Neural crest cell (in vitro differentiated cells): ENCODE measurements around the gene CSDE1. TPM values are rescaled to one million over a fixed set of nuclear protein-coding genes. Genes with fewer than 3 reads are reported as not detected.

Source experiments
- DNase-seq: peaks from one replicate; pipeline ENCODE4 v3.0.0; 2021; ENCODE audit warnings: low read depth, mixed read lengths, low spot score
- H3K27ac Mint-ChIP-seq: one replicate; pipeline ENCODE4 v1.8.0; 2021; ENCODE audit warnings: mild to moderate bottlenecking, mixed read lengths; ENCODE audit not compliant: unreplicated experiment
- H3K27me3 Mint-ChIP-seq: 2 replicates; pipeline ENCODE4 v1.8.0; 2021; ENCODE audit warnings: low read depth, mild to moderate bottlenecking, mixed read lengths
- H3K36me3 Mint-ChIP-seq: 2 replicates; pipeline ENCODE4 v1.8.0; 2021; ENCODE audit warnings: low read depth, mild to moderate bottlenecking, mixed read lengths
- H3K4me1 Mint-ChIP-seq: 2 replicates; pipeline ENCODE4 v1.8.0; 2021; ENCODE audit warnings: mixed read lengths
- H3K4me3 Mint-ChIP-seq: one replicate; pipeline ENCODE4 v1.8.0; 2021; ENCODE audit warnings: mild to moderate bottlenecking, mixed read lengths
- H3K9me3 Mint-ChIP-seq: 2 replicates; pipeline ENCODE4 v1.8.0; 2021; ENCODE audit warnings: mixed read lengths
- total RNA-seq: library from RNA; stranded (reverse); gene quantifications from 2 replicates; pipeline ENCODE4 v1.2.1, GENCODE V29; 2021
- TF ChIP-seq, protein P1 (sequence below): fragments of 200-600 bp; sonication (generic); conservative IDR thresholded peaks from 2 replicates; pipeline ENCODE4 v1.5.0; 2021; ENCODE audit warnings: antibody characterized with exemption, mild to moderate bottlenecking

The CSDE1 gene
- total RNA-seq, 1 donor from 2014 or later = 659 TPM

- H3K27ac Mint-ChIP-seq = no peak overlapping the region
- H3K9me3 Mint-ChIP-seq = no peaks in the 10 kb centered on the region
- H3K4me1 Mint-ChIP-seq = peaks cover 4% of the 10 kb centered on the region
- DNase-seq = no peak
- H3K4me3 Mint-ChIP-seq = no peak overlapping the region
- peaks cover 60% of the 10 kb centered on the region for H3K27me3 Mint-ChIP-seq
- no peaks in the 10 kb centered on the region for H3K36me3 Mint-ChIP-seq
- TF ChIP-seq, protein P1, sequence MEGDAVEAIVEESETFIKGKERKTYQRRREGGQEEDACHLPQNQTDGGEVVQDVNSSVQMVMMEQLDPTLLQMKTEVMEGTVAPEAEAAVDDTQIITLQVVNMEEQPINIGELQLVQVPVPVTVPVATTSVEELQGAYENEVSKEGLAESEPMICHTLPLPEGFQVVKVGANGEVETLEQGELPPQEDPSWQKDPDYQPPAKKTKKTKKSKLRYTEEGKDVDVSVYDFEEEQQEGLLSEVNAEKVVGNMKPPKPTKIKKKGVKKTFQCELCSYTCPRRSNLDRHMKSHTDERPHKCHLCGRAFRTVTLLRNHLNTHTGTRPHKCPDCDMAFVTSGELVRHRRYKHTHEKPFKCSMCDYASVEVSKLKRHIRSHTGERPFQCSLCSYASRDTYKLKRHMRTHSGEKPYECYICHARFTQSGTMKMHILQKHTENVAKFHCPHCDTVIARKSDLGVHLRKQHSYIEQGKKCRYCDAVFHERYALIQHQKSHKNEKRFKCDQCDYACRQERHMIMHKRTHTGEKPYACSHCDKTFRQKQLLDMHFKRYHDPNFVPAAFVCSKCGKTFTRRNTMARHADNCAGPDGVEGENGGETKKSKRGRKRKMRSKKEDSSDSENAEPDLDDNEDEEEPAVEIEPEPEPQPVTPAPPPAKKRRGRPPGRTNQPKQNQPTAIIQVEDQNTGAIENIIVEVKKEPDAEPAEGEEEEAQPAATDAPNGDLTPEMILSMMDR = no peak
These were observed 89.4 kb downstream of the CSDE1 start for GRCh38 chr1:114668373-114668772.

DNA sequence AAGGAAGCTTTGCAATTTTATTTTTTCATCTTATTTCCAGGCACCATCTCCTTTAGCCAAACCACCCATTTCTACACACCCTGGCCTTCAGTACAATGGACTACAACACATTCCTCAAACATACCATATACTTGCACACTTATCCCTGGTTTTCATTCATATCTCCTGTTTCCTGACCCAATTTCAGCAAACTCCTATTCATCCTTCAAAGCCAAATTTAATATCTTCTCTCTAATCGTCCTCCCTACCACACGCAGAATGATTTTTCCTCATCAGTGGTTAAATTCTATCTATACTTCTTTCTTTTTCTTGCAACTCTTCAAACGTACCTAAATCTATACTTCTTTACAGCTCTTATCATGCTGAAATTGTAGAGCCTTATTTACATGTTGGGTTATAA lies 90.8 kb downstream of the CSDE1 start:
- no peak overlapping the region for H3K27ac Mint-ChIP-seq
- TF ChIP-seq, protein P1 = no peak
- no peaks in the 10 kb centered on the region for H3K9me3 Mint-ChIP-seq
- no peak overlapping the region for H3K4me3 Mint-ChIP-seq
- DNase-seq = no peak
- H3K36me3 Mint-ChIP-seq = no peaks in the 10 kb centered on the region
- peaks cover 4% of the 10 kb centered on the region for H3K4me1 Mint-ChIP-seq
- peaks cover 52% of the 10 kb centered on the region for H3K27me3 Mint-ChIP-seq

Other genes starting within 250 kb of the CSDE1 start
- gene TRIM33, start 246.8 kb downstream of the CSDE1 start, total RNA-seq = 52.8 and 54.3 TPM in 2 replicates
- 55.9 and 57.5 TPM in 2 replicates for gene BCAS2, start 176.4 kb downstream of the CSDE1 start, total RNA-seq
- gene DENND2C, start 87.9 kb downstream of the CSDE1 start, total RNA-seq = 0.79 and 0.82 TPM in 2 replicates
- not detected in 2 replicates for gene AMPD1, start 62.4 kb downstream of the CSDE1 start, total RNA-seq
- gene NRAS, start 41.2 kb downstream of the CSDE1 start, total RNA-seq = 64.8 and 66.0 TPM in 2 replicates
- gene SIKE1, start 22.7 kb upstream of the CSDE1 start, total RNA-seq = 65.0 and 65.7 TPM in 2 replicates
- gene SYCP1, start 96.9 kb upstream of the CSDE1 start, total RNA-seq = not detected in 2 replicates